SJCRH30 (cell line): Measurements from ENCODE around the gene NXNL1. TPM values are rescaled to one million over a fixed set of nuclear protein-coding genes. Genes with fewer than 3 reads are reported as not detected.
A peak's percentile ranks its signal among the peaks of the same experiment; 100 is the strongest.

Source experiments
- DNase-seq, 2 experiments: peaks; one replicate each; pipeline ENCODE4 v3.0.0-alpha.2; 2015 to 2020
- H3K27ac ChIP-seq: fragments of 250-450 bp; sonication (Bioruptor Pico); 2 replicates; pipeline ENCODE4 v1.5.1; 2020; ENCODE audit warnings: mild to moderate bottlenecking, moderate library complexity
- H3K27me3 ChIP-seq: fragments of 250-450 bp; sonication (Bioruptor Pico); 2 replicates; pipeline ENCODE4 v1.5.1; 2020; ENCODE audit warnings: mild to moderate bottlenecking, moderate library complexity
- H3K36me3 ChIP-seq: fragments of 250-450 bp; sonication (Bioruptor Pico); 2 replicates; pipeline ENCODE4 v1.5.1; 2020; ENCODE audit warnings: mild to moderate bottlenecking, moderate library complexity
- H3K4me1 ChIP-seq: fragments of 250-450 bp; sonication (Bioruptor Pico); 2 replicates; pipeline ENCODE4 v1.5.1; 2020; ENCODE audit warnings: mild to moderate bottlenecking, moderate library complexity
- H3K4me3 ChIP-seq: fragments of 250-450 bp; sonication (Bioruptor Pico); 2 replicates; pipeline ENCODE4 v1.5.1; 2020; ENCODE audit warnings: mild to moderate bottlenecking, moderate library complexity
- H3K9me3 ChIP-seq: fragments of 250-450 bp; sonication (Bioruptor Pico); replicated peaks from 2 replicates; pipeline ENCODE4 v1.5.1; 2020; ENCODE audit warnings: mild to moderate bottlenecking, moderate library complexity
- total RNA-seq: library from RNA; depleted of rRNA; stranded (reverse); fragments of >200 nt; shearing (Covaris generic); gene quantifications from 2 replicates; pipeline ENCODE4 v1.2.3, GENCODE V29; 2014

Gene NXNL1
- total RNA-seq, 1 experiment from 2014 or later: not detected

DNA sequence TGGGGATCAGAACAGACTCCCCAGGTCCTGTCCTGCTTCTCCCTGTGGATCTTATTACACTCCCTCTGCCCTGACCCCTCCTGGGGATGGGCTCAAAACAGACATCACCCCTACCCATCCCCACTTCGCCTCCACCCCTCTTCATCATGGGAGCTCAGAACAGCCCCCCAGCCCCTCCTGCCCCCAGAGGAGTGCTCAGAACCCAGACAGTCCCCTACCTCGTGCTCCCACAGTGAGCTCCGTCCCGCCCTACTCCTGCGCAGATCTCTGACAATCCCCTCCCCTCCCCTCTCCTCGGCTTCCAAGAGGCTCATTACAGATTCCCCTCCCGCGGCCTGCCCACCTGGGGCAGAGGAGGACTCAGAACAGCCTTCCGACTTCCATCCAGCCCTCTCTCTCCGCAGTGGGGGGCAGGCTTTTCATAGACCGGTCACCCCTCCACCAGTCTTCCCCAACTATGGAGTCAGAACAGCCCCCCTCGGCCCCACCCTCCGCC is 6.1 kb downstream of the NXNL1 start:
- Histone ChIP-seq H3K27me3 (peaks cover 17% of the 10 kb centered on the region; the same call in 1 of the 2 replicates), H3K36me3 (no peaks in the 10 kb centered on the region), H3K9me3 (no peaks in the 10 kb centered on the region; the same call in 1 of the 2 replicates), H3K27ac (no peak overlapping the region), H3K4me3 (no peak overlapping the region), H3K4me1 (0 out of 2 replicates have a peak, but pooled peaks cover 5% of the 10 kb centered on the region)
- DNase-seq: no peak

DNA sequence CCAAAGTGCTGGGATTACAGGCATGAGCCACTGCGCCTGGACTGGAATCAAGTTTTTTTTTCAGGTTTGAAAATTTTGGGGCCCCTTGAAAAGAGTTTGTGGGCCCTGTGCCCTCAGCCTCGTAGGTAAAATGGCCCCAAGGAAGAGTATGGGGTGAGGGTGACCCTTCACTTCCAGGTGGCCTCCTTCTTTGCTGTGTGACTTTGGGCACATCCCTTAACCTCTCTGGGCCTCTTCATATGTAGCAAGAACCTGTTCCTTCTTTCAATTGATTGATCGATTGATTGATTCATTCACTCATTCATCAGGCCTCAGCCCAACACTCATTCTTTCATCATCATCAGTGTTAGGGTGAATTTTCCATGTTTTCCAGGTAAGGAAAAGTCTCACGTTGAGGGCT is 8.9 kb downstream of the NXNL1 start:
- no peaks in the 10 kb centered on the region; the same call in 1 of the 2 replicates for H3K9me3 ChIP-seq
- H3K4me1 ChIP-seq: no peaks in the 10 kb centered on the region
- no peak overlapping the region for H3K27ac ChIP-seq
- H3K27me3 ChIP-seq: peaks cover 8% of the 10 kb centered on the region
- no peak for DNase-seq
- H3K4me3 ChIP-seq: no peak overlapping the region
- H3K36me3 ChIP-seq: no peaks in the 10 kb centered on the region

DNA sequence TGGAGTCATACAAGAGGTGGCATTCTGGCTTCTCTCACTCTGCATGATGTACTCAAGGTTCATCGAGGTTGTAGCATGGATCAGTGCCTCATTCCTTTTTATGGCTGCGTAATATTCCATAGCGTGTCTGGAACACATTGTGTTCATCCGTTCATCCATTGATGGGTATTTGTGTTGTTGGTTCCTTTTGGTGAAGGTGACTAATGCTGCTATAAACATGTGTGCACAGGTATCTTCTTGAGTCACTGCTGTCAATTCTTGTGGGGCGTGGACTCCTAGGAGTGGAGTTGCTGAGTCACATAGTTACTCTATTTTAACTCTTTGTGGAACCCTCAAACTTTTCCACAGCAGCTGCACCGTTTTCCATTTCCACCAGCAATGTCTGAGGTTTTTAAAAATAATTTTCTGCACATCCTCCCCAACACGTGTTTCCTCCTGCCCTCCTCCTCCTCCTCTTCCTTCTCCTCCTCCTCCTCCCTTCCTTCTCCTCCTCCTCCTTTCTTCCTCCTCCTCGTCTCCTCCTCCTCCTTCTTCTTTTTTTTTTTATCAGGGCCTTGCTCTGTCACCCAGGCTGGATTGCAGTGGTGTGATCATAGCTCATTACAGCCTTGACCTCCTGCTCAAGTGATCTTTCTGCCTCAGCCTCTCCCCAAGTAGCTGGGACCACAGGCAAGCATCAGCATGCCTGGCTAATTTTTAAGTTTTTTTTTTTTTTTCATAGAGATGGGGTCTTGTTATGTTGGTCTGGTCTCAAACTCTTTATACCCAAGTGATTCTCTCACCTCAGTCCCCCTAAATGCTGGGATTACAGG is 10.3 kb downstream of the NXNL1 start:
- H3K9me3 ChIP-seq: no peaks in the 10 kb centered on the region; the same call in 1 of the 2 replicates
- H3K4me3 ChIP-seq: no peak overlapping the region
- DNase-seq: no peak
- peaks cover 8% of the 10 kb centered on the region for H3K27me3 ChIP-seq
- H3K4me1 ChIP-seq: no peaks in the 10 kb centered on the region
- no peak overlapping the region for H3K27ac ChIP-seq
- H3K36me3 ChIP-seq: no peaks in the 10 kb centered on the region

DNA sequence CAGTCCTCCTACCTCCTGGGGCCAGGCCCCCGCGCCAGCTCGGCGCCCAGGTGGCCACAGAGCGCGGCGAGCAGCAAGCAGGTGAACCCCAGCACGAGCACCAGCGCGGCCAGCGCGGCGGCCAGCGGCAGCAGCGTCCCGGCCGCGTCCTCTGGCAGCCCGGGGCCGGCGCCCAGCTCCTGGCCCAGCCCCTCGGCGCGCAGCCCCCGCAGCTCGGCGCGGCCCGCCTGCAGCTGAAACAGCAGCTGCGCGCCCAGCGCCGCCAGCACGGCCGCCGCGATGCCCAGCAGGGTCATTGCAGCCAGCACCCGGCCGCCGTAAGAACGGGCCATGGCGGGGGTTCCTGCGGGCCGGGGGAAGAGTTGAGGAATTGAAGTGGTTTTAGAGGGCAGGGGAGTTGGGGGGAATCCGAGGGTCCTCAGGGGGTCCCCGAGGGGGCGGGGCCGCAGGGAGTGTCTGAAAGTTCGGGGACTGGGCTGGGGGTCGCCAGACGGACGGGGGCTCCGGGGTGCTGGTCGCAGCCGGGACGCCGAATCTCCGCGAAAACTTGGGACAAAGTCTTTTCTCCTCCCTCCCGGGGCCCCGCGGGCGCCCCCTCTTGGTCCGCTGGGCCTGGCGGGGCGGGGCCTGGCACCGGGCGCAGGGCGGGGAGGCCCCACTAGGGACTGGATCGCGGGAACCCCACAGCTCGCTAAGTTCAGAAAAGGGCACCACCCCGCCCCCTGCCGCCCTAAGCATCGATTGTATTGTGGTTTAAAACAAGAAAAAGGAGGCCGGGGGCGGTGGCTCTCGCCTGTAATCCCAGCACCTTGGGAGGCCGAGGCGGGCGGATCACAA is 12.4 kb downstream of the NXNL1 start, which contains the start of gene TMEM221:
Gene TMEM221 (minus strand): TSS at position 538 of the 837 bp plus-strand sequence. CDS start 206 bp downstream, at position 332.
- H3K27ac ChIP-seq: no peak within 1 kb of the TSS
- H3K36me3 ChIP-seq: no peaks in the 10 kb centered on the region
- H3K4me1 ChIP-seq: no peaks in the 10 kb centered on the region
- peaks cover 8% of the 10 kb centered on the region for H3K27me3 ChIP-seq
- peak; percentile 59 to 62 for DNase-seq
- no peaks in the 10 kb centered on the region; the same call in 1 of the 2 replicates for H3K9me3 ChIP-seq
- peak within 1 kb of the TSS; percentile 47 for H3K4me3 ChIP-seq

DNA sequence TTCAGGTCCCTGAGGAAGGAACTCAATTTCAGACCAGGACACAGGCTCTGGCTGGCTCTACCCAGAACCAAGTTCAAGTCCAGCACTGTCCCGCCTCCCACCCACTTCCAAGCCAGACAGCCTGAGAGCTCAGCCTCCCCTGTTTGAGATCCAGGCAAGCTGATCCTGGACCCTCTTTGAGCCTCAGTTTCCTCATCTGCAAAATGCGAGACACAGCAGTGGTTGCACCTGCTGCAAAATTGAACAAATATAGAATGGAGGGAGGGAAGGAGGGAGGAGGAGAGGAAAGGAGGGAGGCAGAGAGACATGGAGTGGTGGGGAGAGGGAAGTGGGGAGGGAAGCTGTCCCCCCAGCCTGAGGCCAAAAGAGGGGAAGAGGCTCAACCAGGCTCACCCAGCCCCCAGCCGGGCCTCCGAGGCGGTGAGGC is 13.0 kb downstream of the NXNL1 start:
- no peaks in the 10 kb centered on the region for H3K36me3 ChIP-seq
- no peaks in the 10 kb centered on the region for H3K4me1 ChIP-seq
- peak overlapping the region; percentile 47 for H3K4me3 ChIP-seq
- no peaks in the 10 kb centered on the region; the same call in 1 of the 2 replicates for H3K9me3 ChIP-seq
- no peak for DNase-seq
- H3K27ac ChIP-seq: no peak overlapping the region
- H3K27me3 ChIP-seq: peaks cover 8% of the 10 kb centered on the region

DNA sequence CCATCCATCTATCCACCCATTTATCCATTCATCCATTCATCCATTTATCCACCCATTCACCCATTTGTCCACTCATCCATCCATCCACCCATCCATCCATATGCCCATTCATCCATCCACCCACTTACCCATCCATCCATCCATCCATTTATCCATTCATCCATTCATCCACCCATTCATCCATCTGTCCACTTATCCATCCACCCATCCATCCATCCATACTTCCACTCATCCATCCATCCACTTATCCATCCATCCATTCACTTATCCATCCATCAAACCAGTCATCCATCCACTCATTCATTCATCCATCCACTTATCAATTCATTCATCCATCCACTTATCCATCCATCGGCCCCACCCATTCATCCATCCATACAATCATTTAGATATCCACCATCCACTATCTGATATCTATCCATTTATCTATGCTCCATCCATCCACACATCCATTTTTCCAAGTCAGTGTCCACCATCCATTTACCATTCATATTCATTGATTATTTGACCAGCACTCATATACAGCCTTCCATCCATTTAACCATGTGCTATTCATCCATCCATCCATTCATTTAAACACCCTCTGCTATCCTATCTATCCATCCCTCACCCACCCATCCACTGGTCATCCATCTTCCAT is 15.1 kb downstream of the NXNL1 start:
- H3K4me1 ChIP-seq: peaks cover 9% of the 10 kb centered on the region; the same call in 1 of the 2 replicates
- no peak overlapping the region for H3K27ac ChIP-seq
- DNase-seq: no peak
- H3K9me3 ChIP-seq: no peaks in the 10 kb centered on the region; the same call in 1 of the 2 replicates
- H3K27me3 ChIP-seq: peaks cover 8% of the 10 kb centered on the region
- H3K4me3 ChIP-seq: no peak overlapping the region
- H3K36me3 ChIP-seq: no peaks in the 10 kb centered on the region

DNA sequence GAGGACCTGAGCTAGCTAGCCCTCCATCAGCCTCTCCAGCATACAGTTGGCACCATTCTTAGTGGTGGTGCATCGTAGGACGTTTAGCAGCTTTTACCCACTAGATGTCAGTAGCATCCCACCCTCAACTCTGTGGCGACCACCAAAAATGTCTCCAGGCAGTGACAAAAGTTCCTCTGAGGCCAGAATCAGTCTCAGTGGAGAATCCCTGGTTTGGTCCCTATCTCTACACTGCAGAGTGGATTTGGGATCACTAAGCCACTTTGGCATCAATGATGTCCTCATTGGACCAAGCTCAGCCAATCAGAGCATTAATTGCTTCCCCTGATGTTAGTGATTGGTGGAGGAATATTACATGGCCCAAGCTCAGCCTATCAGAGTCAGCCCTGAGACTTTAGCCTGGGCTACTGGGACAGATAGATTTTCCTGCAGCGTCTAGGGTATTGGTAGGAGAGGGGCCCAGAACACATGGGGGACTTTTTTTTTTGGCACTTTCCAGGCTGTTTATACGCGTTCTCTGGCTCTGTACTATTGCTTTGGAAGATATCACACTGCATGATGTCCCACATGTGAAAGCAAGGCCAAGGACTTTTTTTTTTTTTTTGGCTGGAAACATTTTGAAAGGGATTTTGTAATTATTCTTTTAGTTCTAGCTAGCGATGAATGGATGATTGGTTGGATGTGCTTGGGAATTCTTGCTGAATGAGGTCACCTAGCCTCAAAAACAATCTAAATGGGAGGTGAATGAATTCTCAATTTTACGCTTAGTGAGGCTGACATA is 19.3 kb downstream of the NXNL1 start:
- no peaks in the 10 kb centered on the region for H3K9me3 ChIP-seq
- no peaks in the 10 kb centered on the region for H3K36me3 ChIP-seq
- H3K4me1 ChIP-seq: peaks cover 9% of the 10 kb centered on the region; the same call in 1 of the 2 replicates
- peak; percentile 54 to 73 for DNase-seq
- peak overlapping the region; percentile 23; the same call in 1 of the 2 replicates for H3K27ac ChIP-seq
- H3K27me3 ChIP-seq: no peaks in the 10 kb centered on the region
- H3K4me3 ChIP-seq: no peak overlapping the region

DNA sequence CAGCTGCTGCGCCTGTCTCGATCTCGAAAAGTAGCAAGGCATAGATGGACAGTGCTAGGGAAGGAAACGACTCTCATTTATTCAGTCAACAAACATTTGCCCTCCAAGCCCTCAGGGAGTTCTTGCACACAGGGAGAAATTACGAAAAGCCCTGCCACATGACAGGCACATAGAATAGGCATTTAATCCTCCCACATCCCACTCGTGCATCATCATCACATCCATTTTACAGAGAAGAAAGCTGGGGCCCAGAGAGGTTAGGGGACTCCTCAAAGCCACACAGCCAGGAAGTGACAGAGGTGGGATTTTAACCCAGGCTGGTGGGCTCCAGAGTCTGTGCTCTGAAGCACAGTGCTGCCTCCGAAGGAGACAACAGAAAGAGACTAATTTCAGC is 23.9 kb downstream of the NXNL1 start:
- Histone ChIP-seq H3K4me1 (peaks cover 7% of the 10 kb centered on the region; the same call in 1 of the 2 replicates), H3K27ac (no peak overlapping the region), H3K36me3 (no peaks in the 10 kb centered on the region), H3K27me3 (no peaks in the 10 kb centered on the region), H3K4me3 (no peak overlapping the region), H3K9me3 (no peaks in the 10 kb centered on the region)
- no peak for DNase-seq

DNA sequence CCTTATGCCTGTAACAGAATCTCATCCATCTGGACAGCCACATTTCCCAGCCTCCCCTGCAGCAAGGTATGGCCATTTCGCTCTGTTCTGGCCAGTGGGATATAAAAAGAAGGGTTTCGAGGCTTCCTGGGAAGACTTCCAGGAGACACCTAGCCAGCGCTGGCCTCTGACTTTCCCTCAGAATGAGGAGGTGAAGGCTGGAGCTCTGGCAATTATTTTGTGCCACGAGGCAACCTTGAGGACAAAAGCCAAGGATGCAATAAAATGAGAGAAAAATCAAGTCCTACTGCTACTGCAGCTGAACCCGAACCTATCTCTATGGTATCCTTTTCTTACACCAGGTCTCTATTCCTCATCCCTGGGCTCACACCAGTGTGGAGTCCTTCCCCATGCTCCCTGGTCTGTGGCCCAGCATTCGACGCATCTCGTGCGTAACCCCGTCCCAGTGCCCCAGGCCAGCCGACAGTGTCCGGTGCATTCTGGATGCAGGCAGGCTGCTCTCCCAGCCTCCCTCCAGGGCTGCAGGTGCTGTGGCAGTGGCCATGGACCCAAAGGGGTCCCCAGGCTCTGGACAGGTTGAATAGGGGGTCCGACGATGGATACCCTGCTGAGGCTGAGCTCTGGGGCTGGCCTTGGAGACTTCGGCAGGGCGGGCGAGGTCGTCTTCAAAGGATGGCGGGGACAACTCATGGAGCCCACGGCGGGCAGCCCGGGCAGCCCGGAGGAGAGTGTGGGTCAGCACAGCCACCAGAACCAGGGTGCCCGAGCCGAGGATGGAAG is 24.4 kb downstream of the NXNL1 start:
- no peak for DNase-seq
- H3K27me3 ChIP-seq: no peaks in the 10 kb centered on the region
- no peaks in the 10 kb centered on the region for H3K36me3 ChIP-seq
- peaks cover 1% of the 10 kb centered on the region; the same call in 1 of the 2 replicates for H3K4me1 ChIP-seq
- no peak overlapping the region for H3K27ac ChIP-seq
- no peaks in the 10 kb centered on the region for H3K9me3 ChIP-seq
- no peak overlapping the region for H3K4me3 ChIP-seq

DNA sequence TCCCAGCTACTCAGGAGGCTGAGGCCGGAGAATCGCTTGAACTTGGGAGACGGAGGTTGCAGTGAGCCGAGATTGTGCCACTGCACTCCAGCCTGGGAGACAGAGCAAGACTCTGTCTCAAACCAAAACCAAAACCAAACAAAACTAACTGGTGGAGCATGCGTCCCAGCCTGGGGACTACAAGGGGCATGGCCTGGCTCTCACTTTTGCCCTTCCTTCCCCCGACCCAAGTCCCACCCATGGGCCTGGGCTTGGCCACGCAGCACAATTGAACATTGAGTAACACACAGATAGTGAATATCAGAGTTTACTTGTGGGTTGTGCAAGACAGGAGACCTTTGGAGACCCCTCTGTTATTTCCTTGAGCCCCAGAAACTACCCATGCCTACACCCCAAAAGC is 25.5 kb downstream of the NXNL1 start:
- Histone ChIP-seq H3K27ac (no peak overlapping the region), H3K4me3 (no peak overlapping the region), H3K4me1 (no peaks in the 10 kb centered on the region), H3K27me3 (no peaks in the 10 kb centered on the region; the same call in 1 of the 2 replicates), H3K9me3 (no peaks in the 10 kb centered on the region), H3K36me3 (no peaks in the 10 kb centered on the region)
- no peak for DNase-seq

DNA sequence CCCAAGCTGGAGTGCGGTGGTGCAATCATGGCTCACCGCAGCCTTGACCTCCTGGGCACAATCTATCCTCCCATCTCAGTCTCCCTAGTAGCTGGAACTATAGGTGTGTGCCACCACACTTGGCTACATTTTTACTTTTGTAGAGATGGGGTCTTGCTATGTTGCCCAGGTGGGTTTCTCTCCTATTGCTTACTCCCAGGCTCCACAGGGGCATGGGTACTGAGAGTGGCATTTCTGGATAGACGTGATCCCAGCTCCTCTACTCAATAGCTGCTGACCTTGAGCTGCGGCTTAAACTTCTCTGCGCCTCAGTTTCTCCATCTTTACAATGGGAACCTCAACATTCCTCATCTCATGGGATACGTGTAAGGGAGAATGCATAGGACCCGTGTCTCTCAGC is 29.3 kb downstream of the NXNL1 start:
- no peak for DNase-seq
- no peaks in the 10 kb centered on the region for H3K4me1 ChIP-seq
- H3K27ac ChIP-seq: no peak overlapping the region
- H3K9me3 ChIP-seq: no peaks in the 10 kb centered on the region
- no peak overlapping the region for H3K4me3 ChIP-seq
- no peaks in the 10 kb centered on the region for H3K36me3 ChIP-seq
- H3K27me3 ChIP-seq: peaks cover 14% of the 10 kb centered on the region

DNA sequence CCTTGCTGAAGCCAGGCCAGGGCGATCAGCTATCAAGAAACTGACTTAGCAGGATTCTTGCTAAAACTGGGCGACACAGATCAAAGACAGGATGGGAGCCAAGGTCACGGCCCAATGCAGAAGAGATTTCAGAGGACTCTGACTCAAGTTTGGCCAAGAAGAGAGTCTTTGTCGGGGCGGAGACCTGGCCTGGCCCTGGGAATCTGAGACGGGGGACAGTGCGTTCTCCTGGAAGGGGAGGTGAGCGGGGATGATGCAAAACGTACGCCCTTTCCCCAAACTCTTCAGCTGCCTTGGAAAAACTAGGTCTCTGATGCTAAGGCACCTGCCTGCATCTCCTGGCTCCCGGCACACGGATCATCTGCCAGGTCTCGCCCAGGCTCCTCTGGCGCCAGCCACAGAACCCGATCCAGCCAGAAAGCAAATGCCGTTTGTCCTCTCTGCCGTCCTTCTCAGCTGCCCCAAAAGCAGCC is 31.0 kb downstream of the NXNL1 start:
- Histone ChIP-seq H3K36me3 (no peaks in the 10 kb centered on the region), H3K27ac (no peak overlapping the region), H3K9me3 (no peaks in the 10 kb centered on the region), H3K4me1 (peaks cover 6% of the 10 kb centered on the region; the same call in 1 of the 2 replicates), H3K27me3 (peaks cover 14% of the 10 kb centered on the region), H3K4me3 (no peak overlapping the region)
- DNase-seq: no peak
